ENCODE measurements around the gene ADRA2C. TPM values are rescaled to one million over a fixed set of nuclear protein-coding genes. Genes with fewer than 3 reads are reported as not detected.

The ADRA2C gene
- total RNA-seq, 1 donor from 2014 or later = 3.2 TPM

- H3K9me3 Mint-ChIP-seq (ENCODE audit: unreplicated experiment) = no peaks in the 10 kb centered on the region
- H3K36me3 Mint-ChIP-seq (ENCODE audit: low read depth, unreplicated experiment) = no peaks in the 10 kb centered on the region
- H3K27ac Mint-ChIP-seq (ENCODE audit: unreplicated experiment) = no peak overlapping the region
Measured at GRCh38 chr4:3729188-3729881, 36.9 kb upstream of the ADRA2C start.

DNA sequence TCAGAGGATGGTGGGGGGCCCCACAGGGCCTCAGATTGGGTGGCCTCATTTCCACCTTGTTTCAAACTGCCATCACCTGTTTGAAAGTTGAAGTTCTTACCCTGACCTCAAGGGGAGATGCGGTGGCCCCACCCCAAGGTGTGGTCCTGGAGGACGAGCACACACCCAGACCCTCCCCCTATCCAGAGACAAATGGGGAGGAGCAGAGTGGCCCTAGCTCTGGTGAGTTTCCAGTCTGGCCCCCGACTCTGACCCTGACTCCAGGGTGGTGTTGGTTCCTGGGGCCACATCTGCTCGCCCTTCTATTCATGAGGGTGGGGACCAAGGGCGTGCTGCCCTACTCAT lies 36.3 kb upstream of the ADRA2C start:
- TF ChIP-seq CTCF (IDR thresholded peaks at IDR 0.05; ENCODE audit: unreplicated experiment) = no peak
- Mint-ChIP-seq H3K27me3 (ENCODE audit: unreplicated experiment) (peaks cover under 1% of the 10 kb centered on the region), H3K9me3 (ENCODE audit: unreplicated experiment) (no peaks in the 10 kb centered on the region), H3K27ac (ENCODE audit: unreplicated experiment) (no peak overlapping the region), H3K36me3 (ENCODE audit: low read depth, unreplicated experiment) (no peaks in the 10 kb centered on the region), H3K4me3 (ENCODE audit: unreplicated experiment) (no peak overlapping the region), H3K4me1 (ENCODE audit: unreplicated experiment) (peaks cover under 1% of the 10 kb centered on the region)
- no peak for DNase-seq (ENCODE audit: low spot score)

More at GRCh38 chr4:3729188-3729881, 36.9 kb upstream of the ADRA2C start:
- no peak for TF ChIP-seq CTCF (IDR thresholded peaks at IDR 0.05; ENCODE audit: unreplicated experiment)
- Mint-ChIP-seq H3K27me3 (ENCODE audit: unreplicated experiment) (peaks cover 5% of the 10 kb centered on the region), H3K4me1 (ENCODE audit: unreplicated experiment) (peaks cover 5% of the 10 kb centered on the region), H3K4me3 (ENCODE audit: unreplicated experiment) (no peak overlapping the region)
- DNase-seq (ENCODE audit: low spot score) = no peak

- no peak overlapping the region for H3K4me3 Mint-ChIP-seq (ENCODE audit: unreplicated experiment)
- no peaks in the 10 kb centered on the region for H3K4me1 Mint-ChIP-seq (ENCODE audit: unreplicated experiment)
- H3K36me3 Mint-ChIP-seq (ENCODE audit: low read depth, unreplicated experiment) = no peaks in the 10 kb centered on the region
- no peak overlapping the region for H3K27ac Mint-ChIP-seq (ENCODE audit: unreplicated experiment)
- no peak for TF ChIP-seq CTCF (IDR thresholded peaks at IDR 0.05; ENCODE audit: unreplicated experiment)
- DNase-seq (ENCODE audit: low spot score) = no peak
- H3K27me3 Mint-ChIP-seq (ENCODE audit: unreplicated experiment) = no peaks in the 10 kb centered on the region
- H3K9me3 Mint-ChIP-seq (ENCODE audit: unreplicated experiment) = no peaks in the 10 kb centered on the region
Measured at GRCh38 chr4:3730422-3731190, 35.6 kb upstream of the ADRA2C start.

- peaks cover 12% of the 10 kb centered on the region for H3K36me3 Mint-ChIP-seq (ENCODE audit: low read depth, unreplicated experiment)
- H3K27me3 Mint-ChIP-seq (ENCODE audit: unreplicated experiment) = peaks cover 7% of the 10 kb centered on the region
- no peak overlapping the region for H3K4me3 Mint-ChIP-seq (ENCODE audit: unreplicated experiment)
- DNase-seq (ENCODE audit: low spot score) = no peak
- peaks cover 12% of the 10 kb centered on the region for H3K4me1 Mint-ChIP-seq (ENCODE audit: unreplicated experiment)
- TF ChIP-seq CTCF (IDR thresholded peaks at IDR 0.05; ENCODE audit: unreplicated experiment) = no peak
- no peak overlapping the region for H3K27ac Mint-ChIP-seq (ENCODE audit: unreplicated experiment)
- peaks cover 5% of the 10 kb centered on the region for H3K9me3 Mint-ChIP-seq (ENCODE audit: unreplicated experiment)
Measured at GRCh38 chr4:3732076-3733028, 33.8 kb upstream of the ADRA2C start.

Measured in endothelial cell (in vitro differentiated cells).